HG03442 (cell line): Measurements from ENCODE around the gene MUCL1.

Experiments used
- ATAC-seq: cut with Tn5 transposase; IDR thresholded peaks from one replicate; pipeline ENCODE4 v1.9.1; 2021; ENCODE audit warnings: mild to moderate bottlenecking, moderate library complexity; ENCODE audit not compliant: unreplicated experiment

MUCL1 gene

GRCh38 chr12:54891717-54892478, 37.6 kb downstream of the MUCL1 start:
- ATAC-seq = no peak
